D721Med (cell line): ENCODE results near the gene RBM15B.

ENCODE experiments used
- DNase-seq: peaks from one replicate; pipeline ENCODE4 v3.0.0; 2011; ENCODE audit warnings: low spot score; ENCODE audit not compliant: insufficient read length
- FAIRE-seq: peaks from 2 replicates; lab custom pipeline; 2011; peaks lifted over from hg19 to GRCh38; lab: Jason Lieb, UNC
- CTCF ChIP-seq: IDR thresholded peaks from 2 replicates; pipeline ENCODE4 v1.5.1; 2012; ENCODE audit warnings: mild to moderate bottlenecking, control low read depth; ENCODE audit not compliant: insufficient read depth; ENCODE audit errors: missing control alignments

The RBM15B gene

DNA sequence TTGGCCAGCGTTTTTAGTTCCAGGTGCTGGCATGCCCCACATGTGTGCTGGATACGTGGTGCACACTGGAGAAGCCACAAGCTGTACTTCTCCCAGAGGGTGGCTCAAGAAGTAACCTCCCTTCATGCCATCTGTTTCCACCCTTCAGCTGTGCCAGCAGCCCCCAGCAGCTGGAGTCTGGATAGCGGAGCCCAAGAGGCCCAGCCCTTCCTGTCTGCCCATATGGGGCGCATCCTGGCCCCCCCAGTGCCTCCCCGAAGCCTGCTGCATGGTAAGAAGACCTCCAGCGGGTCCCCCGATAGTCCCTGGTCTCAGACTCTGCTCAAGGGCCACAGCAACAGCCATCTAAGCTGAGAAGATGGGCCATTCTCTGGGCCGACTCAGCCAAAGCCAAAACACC, 11.8 kb upstream of the RBM15B start:
- TF ChIP-seq CTCF: no peak
- no peak for DNase-seq
- no peak for FAIRE-seq

GRCh38 chr3:51379746-51380455, 11.2 kb upstream of the RBM15B start:
- no peak for FAIRE-seq
- no peak for DNase-seq

GRCh38 chr3:51380601-51381332, 10.3 kb upstream of the RBM15B start:
- DNase-seq (no peak), FAIRE-seq (no peak)
- no peak for TF ChIP-seq CTCF

More at GRCh38 chr3:51379746-51380455, 11.2 kb upstream of the RBM15B start:
- no peak for TF ChIP-seq CTCF

- FAIRE-seq: no peak
- TF ChIP-seq CTCF: no peak
- no peak for DNase-seq
Measured at GRCh38 chr3:51381333-51381705, 9.8 kb upstream of the RBM15B start.

DNA sequence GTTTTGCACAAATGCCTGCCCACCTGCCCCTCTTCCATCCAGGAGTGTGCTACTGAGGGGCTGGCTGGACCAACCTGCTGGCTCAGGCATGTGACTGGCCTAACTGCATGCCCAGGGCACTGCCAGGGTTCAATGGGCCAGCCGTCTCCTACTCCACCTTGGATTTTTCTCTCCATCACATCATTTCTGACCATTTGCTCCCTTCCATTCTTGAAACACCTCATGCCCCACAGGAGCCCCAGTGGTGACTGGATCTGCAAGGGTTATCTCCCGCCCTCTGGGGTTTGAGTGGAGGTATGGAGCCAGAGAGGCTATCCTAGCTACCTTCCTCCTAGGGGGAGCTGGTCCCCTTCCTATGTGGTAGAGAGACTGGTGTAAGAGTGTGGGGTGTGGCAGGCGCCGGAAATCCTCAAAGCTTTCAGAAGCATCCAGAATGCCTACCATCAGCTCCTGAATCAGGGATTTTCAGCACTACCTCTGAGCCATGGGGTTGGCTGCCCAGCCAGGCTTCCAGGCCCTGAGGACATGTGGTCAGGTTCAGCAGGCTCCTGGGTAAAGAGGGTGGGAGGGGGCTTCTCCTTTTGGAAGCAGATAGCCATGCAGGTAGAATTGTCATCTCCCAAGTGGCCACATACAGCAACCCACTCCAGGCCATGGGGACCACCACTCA, 8.9 kb upstream of the RBM15B start:
- TF ChIP-seq CTCF: no peak
- no peak for FAIRE-seq
- DNase-seq: no peak

DNA sequence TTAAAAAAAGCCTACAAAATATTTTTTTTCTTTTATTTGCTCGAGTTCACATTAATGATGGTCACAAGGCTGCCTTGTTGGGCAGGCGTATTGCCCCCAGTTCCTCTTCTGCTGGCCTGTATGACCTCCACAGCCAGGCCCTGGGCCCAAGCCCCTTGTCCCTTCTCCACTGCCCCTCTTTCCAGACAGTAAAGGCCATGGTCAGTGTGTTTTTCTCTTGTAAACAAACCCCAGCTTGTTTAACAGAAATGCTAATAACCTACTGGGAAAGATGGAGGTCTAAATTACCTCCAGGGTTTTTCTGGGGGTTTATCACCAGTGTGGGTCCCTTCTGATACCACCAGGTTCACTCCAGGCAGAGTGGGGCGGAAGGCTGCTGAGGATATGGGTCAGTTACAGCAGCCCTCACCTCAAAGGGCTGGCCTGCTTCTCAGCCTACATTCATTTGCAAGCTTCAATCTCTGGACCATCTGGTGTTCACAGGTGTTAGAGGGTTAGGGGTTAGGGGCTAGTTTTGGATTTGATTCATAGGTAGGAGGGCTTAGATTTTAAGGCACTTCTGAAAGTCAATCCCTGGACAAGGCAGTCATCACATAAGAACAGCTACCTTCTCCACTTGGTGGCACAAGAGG, 8.0 kb upstream of the RBM15B start:
- FAIRE-seq (no peak), DNase-seq (no peak)
- TF ChIP-seq CTCF: no peak
